ENCODE data around the gene SYNPO2L. TPM values are rescaled to one million over a fixed set of nuclear protein-coding genes. Genes with fewer than 3 reads are reported as not detected.
"Not testable (repeated sequence)": the region's sequence is repeated elsewhere in the genome, so short reads cannot be mapped to it uniquely, and the experiment has no call there.

Gene SYNPO2L
- 0.11 TPM in 1 of 2 replicates, not detected in the other for total RNA-seq (2014; rRNA removed; shearing (Covaris generic))
- polyA plus RNA-seq (2015; cell fraction: cytosol; rRNA removed): not detected in 2 replicates
- polyA plus RNA-seq (2015; cell fraction: nucleus; rRNA removed): 0.18 TPM in 1 of 2 replicates, not detected in the other

GRCh38 chr10:73655990-73656298 lies at the start of gene SYNPO2L:
Gene SYNPO2L (minus strand): TSS chr10:73656029. CDS start chr10:73655922, 107 bp downstream.
- DNase-seq (ENCODE audit: low read depth): no peak

- DNase-seq (ENCODE audit: low read depth): not testable (repeated sequence)
These were observed 48.1 kb upstream of the SYNPO2L start for GRCh38 chr10:73703924-73704323.

- DNase-seq (ENCODE audit: low read depth): not testable (repeated sequence)
These were observed 43.0 kb upstream of the SYNPO2L start for GRCh38 chr10:73698819-73699218.

- DNase-seq (ENCODE audit: low read depth): not testable (repeated sequence)
These were observed 41.9 kb upstream of the SYNPO2L start, which contains the start of gene AGAP5 for GRCh38 chr10:73697675-73698159. Gene AGAP5 (minus strand): TSS chr10:73698109. CDS start chr10:73697755, 354 bp downstream.

GRCh38 chr10:73695302-73695701 lies 39.5 kb upstream of the SYNPO2L start:
- not testable (repeated sequence) for DNase-seq (ENCODE audit: low read depth)

GRCh38 chr10:73690755-73691154 lies 34.9 kb upstream of the SYNPO2L start:
- DNase-seq (ENCODE audit: low read depth): not testable (repeated sequence)

GRCh38 chr10:73689596-73689995 lies 33.8 kb upstream of the SYNPO2L start:
- DNase-seq (ENCODE audit: low read depth): not testable (repeated sequence)

GRCh38 chr10:73687641-73688040 lies 31.8 kb upstream of the SYNPO2L start:
- DNase-seq (ENCODE audit: low read depth): not testable (repeated sequence)

GRCh38 chr10:73674546-73674945 lies 18.7 kb upstream of the SYNPO2L start:
- not testable (repeated sequence) for DNase-seq (ENCODE audit: low read depth)

- not testable (repeated sequence) for DNase-seq (ENCODE audit: low read depth)
These were observed 12.5 kb upstream of the SYNPO2L start for GRCh38 chr10:73668378-73668777.

- peak; percentile 0 for DNase-seq (ENCODE audit: low read depth)
These were observed 10.5 kb upstream of the SYNPO2L start for GRCh38 chr10:73666153-73666809.

GRCh38 chr10:73665581-73665980 lies 9.8 kb upstream of the SYNPO2L start:
- not testable (repeated sequence) for DNase-seq (ENCODE audit: low read depth)

GRCh38 chr10:73664156-73665040 lies 8.6 kb upstream of the SYNPO2L start:
- not testable (repeated sequence) for DNase-seq (ENCODE audit: low read depth)

- DNase-seq (ENCODE audit: low read depth): not testable (repeated sequence)
These were observed 7.8 kb upstream of the SYNPO2L start for GRCh38 chr10:73663621-73664020.

- DNase-seq (ENCODE audit: low read depth): not testable (repeated sequence)
These were observed 6.9 kb upstream of the SYNPO2L start for GRCh38 chr10:73662705-73663104.

- DNase-seq (ENCODE audit: low read depth): no peak
These were observed 406 bp downstream of the SYNPO2L start for GRCh38 chr10:73655257-73655989.

- DNase-seq (ENCODE audit: low read depth): peak; percentile 43
These were observed 2.1 kb downstream of the SYNPO2L start for GRCh38 chr10:73653701-73654100.

- no peak for DNase-seq (ENCODE audit: low read depth)
These were observed 2.6 kb downstream of the SYNPO2L start for GRCh38 chr10:73653195-73653594.

GRCh38 chr10:73650537-73651331 lies 5.1 kb downstream of the SYNPO2L start:
- peak; percentile 81 for DNase-seq (ENCODE audit: low read depth)

GRCh38 chr10:73649876-73650536 lies 5.8 kb downstream of the SYNPO2L start:
- DNase-seq (ENCODE audit: low read depth): no peak

Data from HT1080 (cell line).